ENCODE results near the gene TDRD1.

The TDRD1 gene

GRCh38 chr10:114271075-114271778 is 92.1 kb downstream of the TDRD1 start:
- peak; percentile 92 for DNase-seq

GRCh38 chr10:114271779-114272167 is 92.6 kb downstream of the TDRD1 start:
- DNase-seq, result peak; percentile 93

GRCh38 chr10:114272696-114273095 is 93.5 kb downstream of the TDRD1 start:
- DNase-seq, result no peak

GRCh38 chr10:114273910-114274309 is 94.8 kb downstream of the TDRD1 start:
- DNase-seq, result no peak

- DNase-seq, result no peak
Observed at GRCh38 chr10:114274616-114275453, 95.7 kb downstream of the TDRD1 start.

GRCh38 chr10:114276066-114276465 is 96.9 kb downstream of the TDRD1 start:
- no peak for DNase-seq

GRCh38 chr10:114276671-114277070 is 97.5 kb downstream of the TDRD1 start:
- DNase-seq, result no peak

- no peak for DNase-seq
Observed at GRCh38 chr10:114278140-114278883, 99.2 kb downstream of the TDRD1 start.

- DNase-seq, result no peak
Observed at GRCh38 chr10:114278884-114279191, 99.7 kb downstream of the TDRD1 start.

GRCh38 chr10:114279289-114279688 is 100.1 kb downstream of the TDRD1 start:
- no peak for DNase-seq

- no peak for DNase-seq
Observed at GRCh38 chr10:114279901-114280644, 100.9 kb downstream of the TDRD1 start.

- DNase-seq, result no peak
Observed at GRCh38 chr10:114281006-114281405, 101.9 kb downstream of the TDRD1 start.

- no peak for DNase-seq
Observed at GRCh38 chr10:114281461-114281860, 102.3 kb downstream of the TDRD1 start.

Data from kidney glomerular epithelial cell (primary cell).